HepG2 (cell line): ENCODE results near the gene LMTK2.

ENCODE experiments used
- ELF1 ChIP-seq: sonication (generic); formaldehyde crosslinking; IDR thresholded peaks from 2 replicates; pipeline ENCODE4 v1.4.0; 2020; ENCODE audit warnings: missing genetic modification reagents
- EP300 ChIP-seq, 3 experiments: sonication (generic) in 1 of 3; formaldehyde crosslinking in 1 of 3; IDR thresholded peaks; 2 replicates each; pipeline versions ENCODE4 v1.5.1 to v1.6.1; 2011 to 2020; ENCODE audit warnings: low read depth in 2 of 3, low read length in 2 of 3, borderline replicate concordance in 1 of 3, improper control_type of control experiment in 1 of 3, mild to moderate bottlenecking in 1 of 3, missing genetic modification reagents in 1 of 3, moderate library complexity in 1 of 3
- HDAC1 ChIP-seq: sonication (generic); formaldehyde crosslinking; IDR thresholded peaks from 2 replicates; pipeline ENCODE4 v1.5.1; 2020; ENCODE audit warnings: mild to moderate bottlenecking, missing genetic modification reagents
- HOXA9 ChIP-seq: sonication (generic); formaldehyde crosslinking; IDR thresholded peaks from 2 replicates; pipeline ENCODE4 v1.8.1; 2022; ENCODE audit warnings: missing genetic modification reagents, mild to moderate bottlenecking, moderate library complexity, borderline replicate concordance
- MAFF ChIP-seq: IDR thresholded peaks from 2 replicates; pipeline ENCODE4 v1.6.1; 2011; ENCODE audit warnings: low read depth, low read length, improper control_type of control experiment
- TCF12 ChIP-seq, 2 experiments: fragments of 450-650 bp in 1 of 2; sonication (generic) in 1 of 2; formaldehyde crosslinking in 1 of 2; IDR thresholded peaks; 2 replicates each; pipeline versions ENCODE4 v1.6.1 to v1.8.0; 2017 to 2022; ENCODE audit warnings: antibody characterized with exemption in 1 of 2, mild to moderate bottlenecking in 1 of 2, missing genetic modification reagents in 1 of 2, moderate library complexity in 1 of 2
- ZFP36 ChIP-seq: fragments of 150-350 bp; IDR thresholded peaks from 2 replicates; pipeline ENCODE4 v1.6.1; 2018; ENCODE audit warnings: borderline replicate concordance, low read length, low read depth; ENCODE audit not compliant: partially characterized antibody
- ZNF12 ChIP-seq: sonication (generic); formaldehyde crosslinking; IDR thresholded peaks from 2 replicates; pipeline ENCODE4 v1.5.0; 2020; ENCODE audit warnings: missing genetic modification reagents
- ZNF790 ChIP-seq: sonication (generic); formaldehyde crosslinking; IDR thresholded peaks from 2 replicates; pipeline ENCODE4 v1.8.0; 2022; ENCODE audit warnings: missing genetic modification reagents, mild to moderate bottlenecking, borderline replicate concordance

GRCh38 chr7:98178321-98178720, 71.7 kb downstream of the LMTK2 start:
- TF ChIP-seq MAFF (no peak), HOXA9 (no peak), ZNF790 (CRISPR knock-in tag) (no peak), HDAC1 (CRISPR knock-in tag) (no peak), EP300 (IDR thresholded peaks at IDR 0.05; ENCODE audit: low read depth in 2 of 2, low read length in 2 of 2) (no peak), EP300 (CRISPR knock-in tag; IDR thresholded peaks at IDR 0.05; ENCODE audit: borderline replicate concordance) (no peak), ZFP36 (no peak), TCF12 (IDR thresholded peaks at IDR 0.05) (no peak), TCF12 (CRISPR knock-in tag; IDR thresholded peaks at IDR 0.05) (no peak), ZNF12 (CRISPR knock-in tag) (no peak), ELF1 (CRISPR knock-in tag) (no peak)
